ENCODE results near the gene TRIM26. TPM values are rescaled to one million over a fixed set of nuclear protein-coding genes. Genes with fewer than 3 reads are reported as not detected.
A peak's percentile ranks its signal among the peaks of the same experiment; 100 is the strongest.

Gene TRIM26
- total and polyA plus RNA-seq, 2 of the 13 experiments (the other 11 are each of a cell fraction or from before 2014, with no cell fraction given) = 27.1 to 38.7 TPM

DNA sequence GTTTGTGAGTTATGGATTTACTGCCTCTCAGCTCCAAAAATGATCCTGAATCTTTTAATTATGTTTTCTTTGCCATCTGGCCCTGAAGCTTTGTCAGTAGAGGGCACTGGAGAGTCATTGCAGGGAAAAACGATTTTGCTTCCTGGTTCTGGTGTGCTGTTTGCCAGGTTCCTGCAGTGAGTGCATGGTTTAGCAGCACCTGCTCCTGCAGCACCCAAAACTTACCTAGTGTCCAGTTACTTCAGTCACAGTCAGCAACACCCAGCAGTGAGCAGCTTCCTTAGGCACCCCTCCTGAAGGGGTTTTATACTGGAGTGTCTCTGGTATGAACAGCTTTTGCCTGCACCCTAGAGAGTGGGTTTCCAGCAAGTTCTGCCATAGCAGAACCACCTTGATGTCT, 6.0 kb upstream of the TRIM26 start (continued):
- TF ChIP-seq, protein P1, sequence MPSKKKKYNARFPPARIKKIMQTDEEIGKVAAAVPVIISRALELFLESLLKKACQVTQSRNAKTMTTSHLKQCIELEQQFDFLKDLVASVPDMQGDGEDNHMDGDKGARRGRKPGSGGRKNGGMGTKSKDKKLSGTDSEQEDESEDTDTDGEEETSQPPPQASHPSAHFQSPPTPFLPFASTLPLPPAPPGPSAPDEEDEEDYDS (CRISPR knock-in tag; IDR thresholded peaks at IDR 0.05) = peak; percentile 50; the same call in 1 of the 2 replicates
- TF ChIP-seq SP1 (IDR thresholded peaks at IDR 0.05) (no peak), SP1 (CRISPR knock-in tag; IDR thresholded peaks at IDR 0.05) (peak; percentile 53; the same call in 1 of the 2 replicates), TARDBP (CRISPR knock-in tag; IDR thresholded peaks at IDR 0.05) (peak; percentile 44; the same call in 1 of the 2 replicates), RFXANK (CRISPR knock-in tag; IDR thresholded peaks at IDR 0.05) (0 out of 2 replicates have a peak, but pooled peaks have one; percentile 85), ZMYM4 (CRISPR knock-in tag; IDR thresholded peaks at IDR 0.05) (peak; percentile 59), MIXL1 (CRISPR knock-in tag; IDR thresholded peaks at IDR 0.05) (peak; percentile 85), ERF (CRISPR knock-in tag; IDR thresholded peaks at IDR 0.05) (peak; percentile 64; the same call in 1 of the 2 replicates), POLR2AphosphoS5 (IDR thresholded peaks at IDR 0.05; ENCODE audit: low read depth, low read length) (0 out of 2 replicates have a peak, but pooled peaks have one; percentile 21), ZNF44 (CRISPR knock-in tag; IDR thresholded peaks at IDR 0.05) (peak; percentile 75; the same call in 1 of the 2 replicates), AHR (CRISPR knock-in tag; IDR thresholded peaks at IDR 0.05) (no peak), SP4 (CRISPR knock-in tag; IDR thresholded peaks at IDR 0.05) (peak; percentile 60; the same call in 1 of the 2 replicates), SETDB1 (CRISPR knock-in tag; IDR thresholded peaks at IDR 0.05; ENCODE audit: borderline replicate concordance) (no peak), YEATS2 (CRISPR knock-in tag; IDR thresholded peaks at IDR 0.05; ENCODE audit: borderline replicate concordance) (peak; percentile 46; the same call in 1 of the 2 replicates), THAP11 (CRISPR knock-in tag; IDR thresholded peaks at IDR 0.05) (peak; percentile 75), ZNF598 (CRISPR knock-in tag; IDR thresholded peaks at IDR 0.05; ENCODE audit: borderline replicate concordance) (peak; percentile 64; the same call in 1 of the 2 replicates), IRX3 (CRISPR knock-in tag; IDR thresholded peaks at IDR 0.05; ENCODE audit: borderline replicate concordance, low read depth) (no peak; the same call in 1 of the 2 replicates), SMAD9 (CRISPR knock-in tag; IDR thresholded peaks at IDR 0.05) (0 out of 2 replicates have a peak, but pooled peaks have one; percentile 12), MXI1 (IDR thresholded peaks at IDR 0.05; ENCODE audit: borderline replicate concordance, low read depth, low read length) (peak; percentile 41; the same call in 1 of the 3 replicates), TEAD3 (CRISPR knock-in tag; optimal IDR thresholded peaks at IDR 0.05; ENCODE audit: borderline replicate concordance) (peak; percentile 49), FOSL2 (CRISPR knock-in tag; IDR thresholded peaks at IDR 0.05) (0 out of 2 replicates have a peak, but pooled peaks have one; percentile 18), JUN (CRISPR knock-in tag; IDR thresholded peaks at IDR 0.05) (no peak), KDM3A (CRISPR knock-in tag; IDR thresholded peaks at IDR 0.05; ENCODE audit: low read depth) (0 out of 2 replicates have a peak, but pooled peaks have one; percentile 56), REPIN1 (CRISPR knock-in tag; IDR thresholded peaks at IDR 0.05; ENCODE audit: borderline replicate concordance, low read depth) (no peak), STAG1 (CRISPR knock-in tag; IDR thresholded peaks at IDR 0.05) (peak; percentile 83)
- TF ChIP-seq, protein P2, sequence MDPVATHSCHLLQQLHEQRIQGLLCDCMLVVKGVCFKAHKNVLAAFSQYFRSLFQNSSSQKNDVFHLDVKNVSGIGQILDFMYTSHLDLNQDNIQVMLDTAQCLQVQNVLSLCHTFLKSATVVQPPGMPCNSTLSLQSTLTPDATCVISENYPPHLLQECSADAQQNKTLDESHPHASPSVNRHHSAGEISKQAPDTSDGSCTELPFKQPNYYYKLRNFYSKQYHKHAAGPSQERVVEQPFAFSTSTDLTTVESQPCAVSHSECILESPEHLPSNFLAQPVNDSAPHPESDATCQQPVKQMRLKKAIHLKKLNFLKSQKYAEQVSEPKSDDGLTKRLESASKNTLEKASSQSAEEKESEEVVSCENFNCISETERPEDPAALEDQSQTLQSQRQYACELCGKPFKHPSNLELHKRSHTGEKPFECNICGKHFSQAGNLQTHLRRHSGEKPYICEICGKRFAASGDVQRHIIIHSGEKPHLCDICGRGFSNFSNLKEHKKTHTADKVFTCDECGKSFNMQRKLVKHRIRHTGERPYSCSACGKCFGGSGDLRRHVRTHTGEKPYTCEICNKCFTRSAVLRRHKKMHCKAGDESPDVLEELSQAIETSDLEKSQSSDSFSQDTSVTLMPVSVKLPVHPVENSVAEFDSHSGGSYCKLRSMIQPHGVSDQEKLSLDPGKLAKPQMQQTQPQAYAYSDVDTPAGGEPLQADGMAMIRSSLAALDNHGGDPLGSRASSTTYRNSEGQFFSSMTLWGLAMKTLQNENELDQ (CRISPR knock-in tag; IDR thresholded peaks at IDR 0.05; ENCODE audit: borderline replicate concordance) = 0 out of 2 replicates have a peak, but pooled peaks have one; percentile 15
- TF ChIP-seq, protein P3, sequence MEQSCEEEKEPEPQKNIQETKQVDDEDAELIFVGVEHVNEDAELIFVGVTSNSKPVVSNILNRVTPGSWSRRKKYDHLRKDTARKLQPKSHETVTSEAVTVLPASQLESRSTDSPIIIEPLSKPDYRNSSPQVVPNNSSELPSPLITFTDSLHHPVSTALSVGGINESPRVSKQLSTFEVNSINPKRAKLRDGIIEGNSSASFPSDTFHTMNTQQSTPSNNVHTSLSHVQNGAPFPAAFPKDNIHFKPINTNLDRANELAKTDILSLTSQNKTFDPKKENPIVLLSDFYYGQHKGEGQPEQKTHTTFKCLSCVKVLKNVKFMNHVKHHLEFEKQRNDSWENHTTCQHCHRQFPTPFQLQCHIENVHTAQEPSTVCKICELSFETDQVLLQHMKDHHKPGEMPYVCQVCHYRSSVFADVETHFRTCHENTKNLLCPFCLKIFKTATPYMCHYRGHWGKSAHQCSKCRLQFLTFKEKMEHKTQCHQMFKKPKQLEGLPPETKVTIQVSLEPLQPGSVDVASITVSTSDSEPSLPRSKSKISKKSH (CRISPR knock-in tag; IDR thresholded peaks at IDR 0.05; ENCODE audit: borderline replicate concordance) = no peak
- TF ChIP-seq, protein P4, sequence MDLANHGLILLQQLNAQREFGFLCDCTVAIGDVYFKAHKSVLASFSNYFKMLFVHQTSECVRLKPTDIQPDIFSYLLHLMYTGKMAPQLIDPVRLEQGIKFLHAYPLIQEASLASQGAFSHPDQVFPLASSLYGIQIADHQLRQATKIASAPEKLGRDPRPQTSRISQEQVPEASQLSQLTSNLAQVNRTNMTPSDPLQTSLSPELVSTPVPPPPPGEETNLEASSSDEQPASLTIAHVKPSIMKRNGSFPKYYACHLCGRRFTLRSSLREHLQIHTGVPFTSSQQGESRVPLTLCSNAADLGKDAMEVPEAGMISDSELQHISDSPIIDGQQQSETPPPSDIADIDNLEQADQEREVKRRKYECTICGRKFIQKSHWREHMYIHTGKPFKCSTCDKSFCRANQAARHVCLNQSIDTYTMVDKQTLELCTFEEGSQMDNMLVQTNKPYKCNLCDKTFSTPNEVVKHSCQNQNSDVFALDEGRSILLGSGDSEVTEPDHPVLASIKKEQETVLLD (CRISPR knock-in tag; IDR thresholded peaks at IDR 0.05; ENCODE audit: low read depth) = no peak
